Cortex of kidney (tissue), 1 donor: Measurements from ENCODE around the gene MOAP1.
"Not testable (repeated sequence)": the region's sequence is repeated elsewhere in the genome, so short reads cannot be mapped to it uniquely, and the experiment has no call there.

Experiments
- DNase-seq: peaks from one replicate; lab custom pipeline; 2025; lab: John Stamatoyannopoulos, UW

The MOAP1 gene

GRCh38 chr14:93146119-93146518 is 38.6 kb downstream of the MOAP1 start:
- DNase-seq: no peak

DNA sequence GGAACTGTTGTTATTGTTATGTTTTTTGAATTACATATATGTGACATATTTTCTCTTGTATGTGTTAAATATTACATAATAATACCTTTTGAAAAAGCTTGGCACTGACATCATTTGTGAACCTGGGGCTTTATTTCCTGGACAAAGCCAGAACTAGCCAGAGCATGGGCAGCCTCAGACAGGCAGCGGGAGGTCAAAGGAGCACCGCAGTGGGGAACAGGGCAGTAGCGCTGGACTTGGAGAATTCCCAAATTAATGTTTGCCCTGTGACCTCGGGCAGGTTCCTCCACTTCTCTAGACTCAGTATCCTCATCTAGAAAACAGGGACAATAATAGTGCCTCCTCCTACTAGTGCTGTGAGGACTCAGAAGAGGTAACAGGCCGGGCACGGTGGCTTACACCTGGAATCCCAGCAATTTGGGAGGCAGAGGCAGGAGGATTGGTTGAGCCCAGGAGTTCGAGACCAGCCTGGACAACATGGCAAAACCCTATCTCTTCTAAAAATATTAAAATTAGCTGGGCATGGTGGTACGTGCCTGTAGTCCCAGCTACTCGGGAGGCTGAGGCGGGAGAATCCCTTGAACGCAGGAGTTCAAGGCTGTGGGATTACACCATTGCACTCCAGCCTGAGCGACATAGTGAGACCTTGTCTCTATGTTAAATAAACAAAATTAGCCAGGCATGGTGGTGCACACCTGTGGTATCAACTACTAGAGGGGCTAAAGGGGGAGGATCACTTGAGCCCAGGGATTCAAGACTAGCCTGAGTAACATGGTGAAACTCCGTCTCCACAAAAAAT is 41.6 kb downstream of the MOAP1 start:
- DNase-seq: no peak

- no peak for DNase-seq
Measured at GRCh38 chr14:93137864-93138263, 46.8 kb downstream of the MOAP1 start.

DNA sequence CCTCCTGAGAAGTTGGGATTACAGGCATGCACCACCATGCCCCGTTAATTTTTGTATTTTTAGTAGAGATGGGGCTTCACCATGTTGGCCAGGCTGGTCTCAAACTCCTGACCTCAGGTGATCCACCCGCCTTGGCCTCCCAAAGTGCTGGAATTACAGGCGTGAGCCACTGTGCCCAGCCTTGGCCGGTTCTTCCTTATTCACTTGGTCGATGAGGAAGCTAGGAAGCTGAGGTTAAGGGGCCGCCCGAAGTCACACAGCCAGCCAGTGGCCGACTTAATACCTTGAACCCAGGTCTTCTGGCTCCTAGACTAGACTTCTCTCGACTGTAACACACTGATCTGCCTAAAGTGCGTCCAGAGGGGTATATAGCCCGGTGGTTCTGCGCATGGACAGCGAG is 48.2 kb downstream of the MOAP1 start:
- not testable (repeated sequence) for DNase-seq

DNA sequence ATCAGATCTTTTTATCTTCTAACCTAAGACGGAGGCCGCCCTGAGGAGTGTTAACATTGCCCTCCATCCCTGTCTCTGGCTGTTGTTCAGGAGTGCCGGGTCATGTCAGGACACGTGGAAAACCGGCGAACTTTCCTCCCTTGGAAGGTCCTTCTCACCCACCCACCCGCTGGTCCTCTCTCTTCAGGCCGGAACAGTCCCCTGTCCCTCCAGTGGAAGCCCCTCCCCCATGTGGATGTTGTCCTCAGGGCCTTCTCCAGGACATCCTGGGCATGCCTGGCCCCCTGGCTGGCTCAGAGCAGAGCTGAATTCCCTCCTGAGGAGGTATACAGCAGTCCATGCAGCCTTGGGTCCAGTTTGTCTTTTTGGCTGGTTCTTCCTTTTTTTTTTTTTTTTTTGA is 48.7 kb downstream of the MOAP1 start:
- no peak for DNase-seq

GRCh38 chr14:93135399-93135798 is 49.3 kb downstream of the MOAP1 start:
- no peak for DNase-seq

GRCh38 chr14:93133464-93133863 is 51.2 kb downstream of the MOAP1 start:
- DNase-seq: no peak

GRCh38 chr14:93132472-93133065 is 52.1 kb downstream of the MOAP1 start:
- DNase-seq: no peak
